Mammary epithelial cell (primary cell): ENCODE data around the gene CROCC2.

ENCODE experiments used
- CTCF ChIP-seq, 2 donors: IDR thresholded peaks in 1 of 2; conservative IDR thresholded peaks in 1 of 2; 2 replicates each; pipeline ENCODE4 v1.5.1; 2011 to 2012; ENCODE audit warnings: inconsistent platforms in 2 of 2, low read length in 2 of 2, mild to moderate bottlenecking in 2 of 2, control low read depth in 1 of 2, low read depth in 1 of 2; ENCODE audit not compliant: insufficient read depth in 1 of 2; ENCODE audit errors: extremely low read depth in 1 of 2
- EZH2 ChIP-seq: IDR thresholded peaks from 2 replicates; pipeline ENCODE4 v1.6.1; 2012; ENCODE audit warnings: low read length, inconsistent platforms, borderline replicate concordance

GRCh38 chr2:240996161-240996833 is 90.2 kb downstream of the CROCC2 start:
- no peak for TF ChIP-seq CTCF (conservative IDR thresholded peaks at IDR 0.05 in 1 of 2, IDR thresholded peaks at IDR 0.05 in 1 of 2; ENCODE audit: extremely low read depth in 1 of 2, insufficient read depth in 1 of 2, low read depth in 1 of 2, low read length in 2 of 2)
- TF ChIP-seq EZH2 = no peak
